Stimulated activated CD4-positive, alpha-beta T cell treated with anti-CD3 and anti-CD28 coated beads, Interleukin-1b, Interleukin-23, amount 100 ng/mL, for 24 hours (primary cell): ENCODE results near the gene GTF2H4.
A peak's percentile ranks its signal among the peaks of the same experiment; 100 is the strongest.

Experiments
- DNase-seq, 4 experiments: peaks; one replicate each; pipeline ENCODE4 v3.0.0-alpha.2; 2020; ENCODE audit warnings: low read depth in 4 of 4, low spot score in 1 of 4

GTF2H4 gene

DNA sequence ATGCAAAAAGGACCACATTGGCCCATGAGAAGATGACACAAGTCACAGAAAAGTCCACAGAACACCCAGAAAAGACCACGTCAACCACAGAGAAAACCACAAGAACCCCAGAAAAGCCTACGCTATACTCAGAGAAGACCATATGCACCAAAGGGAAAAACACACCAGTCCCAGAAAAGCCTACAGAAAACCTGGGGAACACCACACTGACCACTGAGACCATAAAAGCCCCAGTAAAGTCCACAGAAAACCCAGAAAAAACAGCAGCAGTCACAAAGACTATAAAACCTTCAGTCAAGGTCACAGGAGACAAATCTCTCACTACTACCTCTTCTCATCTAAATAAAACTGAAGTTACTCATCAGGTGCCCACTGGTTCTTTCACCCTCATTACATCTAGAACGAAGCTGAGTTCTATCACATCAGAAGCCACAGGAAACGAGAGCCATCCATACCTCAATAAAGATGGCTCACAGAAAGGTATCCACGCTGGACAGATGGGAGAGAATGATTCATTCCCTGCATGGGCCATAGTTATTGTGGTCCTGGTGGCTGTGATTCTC, 44.0 kb downstream of the GTF2H4 start:
- DNase-seq: no peak

DNA sequence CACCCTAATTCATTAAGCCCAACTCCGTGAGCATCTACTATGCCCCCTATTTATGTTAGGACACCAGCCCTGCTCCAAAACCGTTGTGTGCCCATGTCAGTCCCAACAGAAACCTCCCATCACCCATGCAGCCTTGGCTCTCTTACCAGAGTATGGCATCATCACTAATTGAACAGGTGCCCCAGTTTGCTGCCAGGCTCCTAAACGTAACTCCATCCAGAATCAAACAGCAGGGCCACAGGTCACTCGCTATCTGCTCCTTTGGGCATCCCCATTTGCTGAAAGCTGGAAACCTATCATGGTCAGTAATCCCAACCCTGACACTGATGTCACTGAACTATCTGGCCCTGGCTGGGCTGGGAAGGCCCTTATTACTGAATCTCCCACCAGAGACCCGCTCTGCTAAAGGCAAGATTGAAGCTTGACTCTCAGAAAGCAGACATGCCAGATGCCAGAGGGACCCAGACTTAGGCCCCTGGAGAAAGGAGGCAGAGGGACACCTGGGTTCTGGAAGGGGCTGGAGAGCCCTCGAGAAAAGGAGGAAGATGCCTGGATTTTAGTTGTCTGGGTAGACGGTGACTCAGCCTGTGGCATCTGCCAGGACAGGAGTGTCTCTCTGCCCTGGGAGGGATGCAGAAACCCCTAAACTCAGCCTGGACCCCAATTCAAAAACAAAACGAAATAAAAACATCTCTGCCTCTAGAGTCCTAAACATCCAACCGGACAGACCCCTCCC, 46.8 kb downstream of the GTF2H4 start:
- no peak for DNase-seq

DNA sequence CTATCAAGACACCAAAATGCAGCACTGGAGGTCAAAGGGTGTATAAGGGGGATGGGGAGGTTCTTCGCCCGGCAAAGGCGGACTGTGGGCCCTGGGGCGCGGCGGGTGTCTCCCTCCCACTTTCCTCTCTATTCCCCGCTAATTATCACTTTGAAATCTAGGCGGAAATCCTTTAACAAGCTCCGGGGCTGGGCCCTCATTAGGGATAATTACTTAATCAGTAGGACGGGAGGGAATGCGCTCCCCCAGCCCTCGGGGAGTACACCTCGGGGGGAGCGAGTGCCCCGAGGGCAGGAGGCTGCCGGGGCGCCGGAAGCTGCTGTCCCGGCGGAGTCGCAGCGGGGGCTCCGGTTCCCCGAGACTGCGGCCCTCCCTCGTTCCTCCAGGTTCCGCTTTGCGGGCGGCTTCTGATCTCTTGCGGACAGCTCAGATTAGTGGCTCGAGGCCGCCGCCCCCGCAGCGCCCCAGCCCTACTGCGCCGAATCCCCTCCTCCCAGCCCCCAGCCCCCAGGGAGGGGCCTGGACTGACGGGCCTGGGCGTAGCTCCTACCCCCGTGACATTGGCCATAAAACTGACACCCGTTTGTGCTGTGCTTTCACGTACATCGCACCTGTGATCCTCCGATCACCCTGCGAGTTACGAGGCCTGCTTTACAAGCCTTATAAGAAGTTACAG, 47.5 kb downstream of the GTF2H4 start:
- peak; percentile 46 to 78 (median 62) for DNase-seq

DNA sequence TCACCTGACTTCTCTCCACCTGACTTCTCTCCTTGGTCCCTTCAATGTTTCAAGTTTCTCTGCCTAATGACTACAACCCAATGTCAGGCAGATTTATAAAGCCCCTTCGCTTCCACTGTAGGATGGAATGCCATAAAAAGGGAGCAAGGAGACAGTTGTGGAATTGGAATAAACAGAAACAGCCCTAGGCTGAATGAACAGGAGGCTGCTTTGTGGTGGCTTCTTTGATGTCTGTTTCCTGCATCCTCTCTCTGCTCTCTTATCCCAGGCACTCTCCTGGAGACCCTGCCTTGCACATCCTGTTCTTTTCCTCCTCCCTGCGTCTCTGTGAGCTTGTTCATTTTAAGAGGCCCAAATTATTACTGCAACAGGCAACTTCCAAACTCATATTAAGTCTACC, 49.7 kb downstream of the GTF2H4 start:
- no peak for DNase-seq

DNA sequence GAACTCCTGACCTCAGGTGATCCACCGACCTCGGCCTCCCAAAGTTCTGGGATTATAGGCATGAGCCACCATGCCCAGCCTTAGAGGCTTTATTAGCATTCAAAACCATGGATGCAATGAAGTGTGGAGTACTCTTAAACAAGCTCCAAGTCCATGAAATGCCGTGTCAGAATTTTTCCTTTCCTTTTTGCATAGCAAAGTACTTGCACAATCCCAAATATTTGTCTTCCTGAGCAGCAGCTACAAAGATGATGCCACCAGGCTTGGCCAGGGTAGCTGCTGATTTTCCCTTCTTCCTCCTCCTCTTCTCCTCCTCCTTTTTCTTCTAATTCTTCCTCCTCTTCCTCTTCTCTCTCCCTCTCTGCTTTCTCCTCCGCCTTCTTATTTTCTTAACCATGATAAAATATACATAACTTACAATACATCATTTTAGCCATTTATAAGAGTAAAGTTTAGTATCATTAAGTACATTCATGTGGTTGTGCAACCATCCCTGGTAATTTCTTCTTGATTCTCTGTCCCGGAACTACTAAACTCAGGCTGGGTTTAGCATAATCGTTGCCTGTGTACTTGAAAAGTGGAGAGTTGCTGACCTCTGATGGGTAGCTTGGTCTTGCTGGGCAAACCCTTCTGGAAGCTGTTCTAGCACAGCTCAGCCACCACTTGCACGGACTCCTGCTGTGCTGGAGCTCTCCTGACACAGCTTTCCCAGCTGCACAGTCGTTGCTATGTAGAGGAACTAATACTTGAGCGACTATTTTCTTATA, 53.1 kb downstream of the GTF2H4 start:
- DNase-seq: no peak

DNA sequence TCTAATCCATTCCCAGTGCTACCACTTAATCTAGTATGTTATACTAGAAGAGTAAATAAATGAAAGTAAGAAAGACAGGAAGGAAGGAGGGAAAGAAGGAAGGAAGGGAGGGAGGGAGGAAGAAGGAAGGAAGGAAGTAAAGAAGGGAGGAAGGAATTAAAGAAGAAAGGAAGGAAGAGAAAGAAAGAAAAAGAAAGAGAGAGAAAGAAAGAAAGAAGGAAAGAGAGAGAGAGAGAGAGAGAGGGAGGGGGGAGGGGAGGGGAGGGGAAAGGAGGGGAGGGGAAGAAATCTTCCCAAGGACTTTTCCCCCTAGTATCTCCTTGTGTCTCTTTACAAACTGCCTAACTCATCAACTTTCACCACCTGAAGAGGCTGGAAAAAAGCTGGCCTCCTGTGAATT, 54.7 kb downstream of the GTF2H4 start:
- no peak for DNase-seq

DNA sequence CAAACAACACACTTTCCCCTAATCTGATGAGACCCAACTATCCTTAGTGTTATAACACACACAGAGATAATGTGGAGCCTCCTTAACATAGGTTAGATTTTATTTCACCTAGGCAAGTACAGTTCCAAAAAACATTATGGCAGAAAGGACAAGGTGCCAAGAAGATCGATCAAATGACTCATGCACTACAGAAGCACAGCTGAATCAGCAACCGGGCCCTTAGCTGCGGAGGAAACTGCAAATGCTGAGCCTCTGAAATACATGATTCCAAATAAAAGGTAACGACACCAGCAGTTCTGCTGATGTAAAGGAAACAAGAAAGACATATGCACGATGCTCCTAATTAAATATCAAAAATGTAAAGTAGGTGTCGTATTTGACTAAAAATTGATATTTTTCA, 55.6 kb downstream of the GTF2H4 start:
- DNase-seq: no peak
